CD4-positive, alpha-beta T cell treated with Interleukin-6 at 100 ng/mL for 8 hours (primary cell): ENCODE data around the gene SMG6.

Experiments used
- DNase-seq: peaks from one replicate; pipeline ENCODE4 v3.0.0-alpha.2; 2020; ENCODE audit warnings: mixed read lengths, low spot score

The SMG6 gene

GRCh38 chr17:2102931-2103809, 200.4 kb downstream of the SMG6 start:
- DNase-seq = no peak

- DNase-seq = peak; percentile 66
Measured at GRCh38 chr17:2101448-2102257, 201.9 kb downstream of the SMG6 start.

GRCh38 chr17:2095536-2095910, 208.1 kb downstream of the SMG6 start:
- no peak for DNase-seq

- DNase-seq = no peak
Measured at GRCh38 chr17:2094891-2095535, 208.6 kb downstream of the SMG6 start.

- DNase-seq = no peak
Measured at GRCh38 chr17:2093349-2093748, 210.2 kb downstream of the SMG6 start.

GRCh38 chr17:2092253-2092652, 211.3 kb downstream of the SMG6 start:
- no peak for DNase-seq

GRCh38 chr17:2090804-2091534, 212.6 kb downstream of the SMG6 start:
- no peak for DNase-seq

- DNase-seq = peak; percentile 17
Measured at GRCh38 chr17:2090210-2090641, 213.4 kb downstream of the SMG6 start.

- DNase-seq = no peak
Measured at GRCh38 chr17:2089021-2089422, 214.6 kb downstream of the SMG6 start.

- peak; percentile 34 for DNase-seq
Measured at GRCh38 chr17:2087597-2088211, 215.9 kb downstream of the SMG6 start.

- DNase-seq = no peak
Measured at GRCh38 chr17:2086306-2086705, 217.3 kb downstream of the SMG6 start.

GRCh38 chr17:2085648-2085949, 218.0 kb downstream of the SMG6 start:
- DNase-seq = no peak

GRCh38 chr17:2084766-2085647, 218.6 kb downstream of the SMG6 start:
- no peak for DNase-seq

GRCh38 chr17:2084036-2084765, 219.4 kb downstream of the SMG6 start:
- no peak for DNase-seq

GRCh38 chr17:2083613-2084035, 220.0 kb downstream of the SMG6 start:
- no peak for DNase-seq

- DNase-seq = no peak
Measured at GRCh38 chr17:2082003-2082781, 221.4 kb downstream of the SMG6 start.

- no peak for DNase-seq
Measured at GRCh38 chr17:2081564-2081963, 222.0 kb downstream of the SMG6 start.

- no peak for DNase-seq
Measured at GRCh38 chr17:2077040-2077439, 226.5 kb downstream of the SMG6 start.
